Right lobe of liver (tissue), 4 donors: ENCODE results near the gene IGFL1.
"Not testable (repeated sequence)": the region's sequence is repeated elsewhere in the genome, so short reads cannot be mapped to it uniquely, and the experiment has no call there.

Source experiments
- POLR2A ChIP-seq: fragments of 450-650 bp; IDR thresholded peaks from one replicate; pipeline ENCODE4 v1.6.1; 2017; ENCODE audit warnings: antibody characterized with exemption, mild to moderate bottlenecking
- TF ChIP-seq, protein P1 (sequence below), 4 donors: fragments of 200-600 bp in 3 of 4; fragments of 450-650 bp in 1 of 4; IDR thresholded peaks; one replicate each; pipeline versions ENCODE4 v1.5.1 to v1.8.0; 2016 to 2022; ENCODE audit warnings: antibody characterized with exemption in 4 of 4, mild to moderate bottlenecking in 2 of 4
- donor health status: DM: no; HTN: no; CAD: no.
- donor health status: DM: no; HTN: no; CAD: no.
- donor health status: DM: no; HTN: yes; CAD: no.

DNA sequence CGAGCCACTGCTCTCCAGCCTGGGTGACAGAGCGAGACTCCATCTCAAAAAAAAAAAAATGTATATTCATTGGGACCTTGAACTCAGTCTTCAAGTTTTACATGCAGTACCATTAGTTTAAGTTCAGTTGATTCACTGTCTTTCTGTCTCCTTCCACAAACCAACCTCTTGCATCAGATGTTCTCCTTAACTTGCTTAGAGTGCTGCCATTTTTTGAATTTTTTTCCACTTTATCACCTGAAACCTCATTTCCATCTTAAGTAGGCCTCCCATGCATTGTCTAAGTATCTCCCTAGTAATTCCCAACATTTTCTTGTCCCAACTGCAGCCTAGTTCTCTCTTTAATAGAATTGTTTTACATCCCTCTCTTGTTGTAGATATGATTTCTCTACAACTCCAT is 8.6 kb downstream of the IGFL1 start:
- TF ChIP-seq, protein P1, sequence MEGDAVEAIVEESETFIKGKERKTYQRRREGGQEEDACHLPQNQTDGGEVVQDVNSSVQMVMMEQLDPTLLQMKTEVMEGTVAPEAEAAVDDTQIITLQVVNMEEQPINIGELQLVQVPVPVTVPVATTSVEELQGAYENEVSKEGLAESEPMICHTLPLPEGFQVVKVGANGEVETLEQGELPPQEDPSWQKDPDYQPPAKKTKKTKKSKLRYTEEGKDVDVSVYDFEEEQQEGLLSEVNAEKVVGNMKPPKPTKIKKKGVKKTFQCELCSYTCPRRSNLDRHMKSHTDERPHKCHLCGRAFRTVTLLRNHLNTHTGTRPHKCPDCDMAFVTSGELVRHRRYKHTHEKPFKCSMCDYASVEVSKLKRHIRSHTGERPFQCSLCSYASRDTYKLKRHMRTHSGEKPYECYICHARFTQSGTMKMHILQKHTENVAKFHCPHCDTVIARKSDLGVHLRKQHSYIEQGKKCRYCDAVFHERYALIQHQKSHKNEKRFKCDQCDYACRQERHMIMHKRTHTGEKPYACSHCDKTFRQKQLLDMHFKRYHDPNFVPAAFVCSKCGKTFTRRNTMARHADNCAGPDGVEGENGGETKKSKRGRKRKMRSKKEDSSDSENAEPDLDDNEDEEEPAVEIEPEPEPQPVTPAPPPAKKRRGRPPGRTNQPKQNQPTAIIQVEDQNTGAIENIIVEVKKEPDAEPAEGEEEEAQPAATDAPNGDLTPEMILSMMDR (IDR thresholded peaks at IDR 0.05), result not testable (repeated sequence)
- TF ChIP-seq POLR2A, result not testable (repeated sequence)
